ENCODE measurements around the gene CASP1. TPM values are rescaled to one million over a fixed set of nuclear protein-coding genes. Genes with fewer than 3 reads are reported as not detected.
"Not testable (repeated sequence)": the region's sequence is repeated elsewhere in the genome, so short reads cannot be mapped to it uniquely, and the experiment has no call there.

Gene CASP1
- not detected for total RNA-seq (ENCODE audit: unreplicated experiment)
- long read RNA-seq, result 0 reads

DNA sequence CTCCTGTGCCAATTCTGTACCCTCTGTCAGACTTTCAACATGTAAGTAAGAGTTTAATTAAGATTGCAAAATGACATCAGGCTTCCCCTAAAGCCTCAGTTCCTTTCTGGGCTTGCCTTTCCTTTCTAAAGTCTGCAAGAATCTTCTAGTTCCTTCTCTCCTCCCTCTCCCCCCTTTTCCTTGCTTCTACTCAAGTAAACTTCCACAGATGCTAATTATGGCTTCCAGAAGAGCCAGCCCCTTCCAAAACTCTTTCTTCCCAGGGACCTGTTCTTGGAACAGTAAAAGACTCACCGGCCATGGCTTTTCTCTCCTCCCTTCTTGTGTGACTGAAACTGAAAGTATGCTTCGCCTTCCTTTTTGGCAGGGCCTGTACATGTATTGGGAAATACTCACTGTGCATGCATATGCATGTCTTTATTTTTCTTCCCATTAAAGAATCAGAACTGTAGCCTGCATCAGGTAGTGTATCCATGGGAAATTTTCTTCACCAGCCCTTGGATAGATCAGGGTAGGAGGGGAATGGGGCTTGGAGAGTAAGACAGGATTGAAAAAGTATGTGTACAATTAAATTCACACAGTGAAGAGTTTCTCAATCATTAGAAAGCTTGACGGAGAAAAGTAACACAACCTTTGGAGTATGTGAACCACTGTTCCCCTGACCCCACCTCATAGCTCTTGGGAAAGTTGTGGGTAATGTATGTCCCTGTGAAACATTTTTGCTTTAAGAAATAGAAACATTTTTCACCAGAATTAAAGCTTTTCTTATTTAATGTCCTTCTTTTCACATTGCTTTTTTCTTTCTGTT is at the start of gene CASP1:
Gene CASP1, minus strand, starts transcription at position 332 of the 808 bp plus-strand sequence. Its CDS starts 31 bp downstream, at position 301.
- TF ChIP-seq, protein P1, sequence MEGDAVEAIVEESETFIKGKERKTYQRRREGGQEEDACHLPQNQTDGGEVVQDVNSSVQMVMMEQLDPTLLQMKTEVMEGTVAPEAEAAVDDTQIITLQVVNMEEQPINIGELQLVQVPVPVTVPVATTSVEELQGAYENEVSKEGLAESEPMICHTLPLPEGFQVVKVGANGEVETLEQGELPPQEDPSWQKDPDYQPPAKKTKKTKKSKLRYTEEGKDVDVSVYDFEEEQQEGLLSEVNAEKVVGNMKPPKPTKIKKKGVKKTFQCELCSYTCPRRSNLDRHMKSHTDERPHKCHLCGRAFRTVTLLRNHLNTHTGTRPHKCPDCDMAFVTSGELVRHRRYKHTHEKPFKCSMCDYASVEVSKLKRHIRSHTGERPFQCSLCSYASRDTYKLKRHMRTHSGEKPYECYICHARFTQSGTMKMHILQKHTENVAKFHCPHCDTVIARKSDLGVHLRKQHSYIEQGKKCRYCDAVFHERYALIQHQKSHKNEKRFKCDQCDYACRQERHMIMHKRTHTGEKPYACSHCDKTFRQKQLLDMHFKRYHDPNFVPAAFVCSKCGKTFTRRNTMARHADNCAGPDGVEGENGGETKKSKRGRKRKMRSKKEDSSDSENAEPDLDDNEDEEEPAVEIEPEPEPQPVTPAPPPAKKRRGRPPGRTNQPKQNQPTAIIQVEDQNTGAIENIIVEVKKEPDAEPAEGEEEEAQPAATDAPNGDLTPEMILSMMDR (IDR thresholded peaks at IDR 0.05; ENCODE audit: unreplicated experiment), result no peak
- Mint-ChIP-seq H3K27ac (ENCODE audit: unreplicated experiment) (no peak within 1 kb of the TSS), H3K9me3 (ENCODE audit: unreplicated experiment) (no peaks in the 10 kb centered on the region), H3K36me3 (ENCODE audit: low read depth, unreplicated experiment) (no peaks in the 10 kb centered on the region), H3K27me3 (ENCODE audit: unreplicated experiment) (no peaks in the 10 kb centered on the region), H3K4me1 (ENCODE audit: unreplicated experiment) (no peaks in the 10 kb centered on the region), H3K4me3 (ENCODE audit: unreplicated experiment) (no peak within 1 kb of the TSS)
- no peak for DNase-seq (ENCODE audit: low spot score)

DNA sequence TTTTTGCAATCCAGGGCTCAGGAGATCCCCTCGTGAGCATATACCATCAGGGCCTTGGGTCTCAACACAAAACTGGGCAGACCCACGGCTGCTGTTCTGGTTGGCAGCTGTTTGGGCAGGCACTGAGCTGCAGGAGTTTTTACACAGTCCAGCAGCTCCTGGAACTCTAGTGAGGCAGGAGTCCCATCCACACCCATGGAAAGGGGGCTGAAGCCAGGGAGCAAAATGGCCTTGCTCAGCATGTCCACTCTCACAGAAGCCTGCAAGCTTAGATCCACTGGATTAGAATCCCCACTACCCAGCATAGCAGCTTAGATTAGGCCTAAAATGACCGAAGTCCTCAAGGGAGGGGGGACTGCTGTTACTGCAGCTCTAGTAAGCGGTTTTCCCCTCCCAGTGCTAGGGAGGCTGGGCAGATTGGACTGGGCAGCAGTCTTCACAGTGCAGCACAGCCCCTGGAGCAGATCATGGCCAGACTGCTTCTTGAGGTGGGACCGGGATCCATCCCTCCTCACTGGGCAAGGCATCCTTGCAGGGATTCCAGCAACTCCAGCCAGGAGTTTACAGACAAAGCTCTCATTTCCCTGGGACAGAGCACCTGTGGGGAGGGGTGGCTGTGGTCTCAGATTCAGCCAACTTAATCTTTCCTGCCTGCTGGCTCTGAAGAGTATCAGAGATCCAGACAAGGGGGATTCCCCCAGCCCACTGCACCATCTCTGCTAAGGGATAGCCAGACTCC is 46.6 kb upstream of the CASP1 start:
- Mint-ChIP-seq H3K27me3 (ENCODE audit: unreplicated experiment) (no peaks in the 10 kb centered on the region), H3K27ac (ENCODE audit: unreplicated experiment) (no peak overlapping the region), H3K4me3 (ENCODE audit: unreplicated experiment) (no peak overlapping the region), H3K36me3 (ENCODE audit: low read depth, unreplicated experiment) (no peaks in the 10 kb centered on the region), H3K4me1 (ENCODE audit: unreplicated experiment) (peaks cover 28% of the 10 kb centered on the region), H3K9me3 (ENCODE audit: unreplicated experiment) (no peaks in the 10 kb centered on the region)
- no peak for DNase-seq (ENCODE audit: low spot score)
- TF ChIP-seq, protein P1 (IDR thresholded peaks at IDR 0.05; ENCODE audit: unreplicated experiment), result no peak

DNA sequence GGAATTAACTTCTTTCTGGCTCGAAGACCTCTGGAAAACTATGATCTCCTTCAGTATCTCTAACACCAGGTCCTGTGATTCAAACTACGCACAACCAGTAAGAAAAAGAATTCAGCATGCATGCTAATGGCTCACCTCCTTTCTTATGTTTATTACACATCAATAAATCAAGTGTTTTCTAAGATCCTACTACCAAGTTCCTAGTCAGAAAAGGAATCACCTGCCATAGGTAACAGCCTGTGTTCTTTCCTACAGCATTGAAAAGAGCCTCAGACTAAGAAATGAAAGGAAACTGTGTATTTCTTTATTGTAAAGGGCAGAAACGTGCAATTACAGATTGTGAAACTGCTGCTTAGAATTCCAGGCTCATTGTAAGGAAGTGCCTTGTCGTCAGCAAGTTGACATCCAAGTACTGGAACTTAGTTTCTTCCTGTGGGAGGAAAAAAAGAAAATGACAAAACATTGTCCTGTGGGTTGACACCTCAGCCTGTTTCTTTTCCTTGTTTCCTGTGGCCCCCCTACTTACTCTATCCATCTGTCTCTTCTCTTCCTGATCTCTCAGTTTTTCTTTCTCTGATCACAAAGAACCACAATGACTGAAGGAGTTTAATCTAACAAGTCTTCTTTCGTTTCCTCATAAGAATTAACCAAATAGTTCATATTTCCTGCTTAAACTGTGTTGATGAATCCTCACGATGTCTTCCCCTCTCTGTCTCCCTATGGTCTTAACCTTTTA is 45.4 kb upstream of the CASP1 start:
- H3K4me3 Mint-ChIP-seq (ENCODE audit: unreplicated experiment); DNase-seq (ENCODE audit: low spot score); H3K36me3 Mint-ChIP-seq (ENCODE audit: low read depth, unreplicated experiment); H3K27me3 Mint-ChIP-seq (ENCODE audit: unreplicated experiment); H3K9me3 Mint-ChIP-seq (ENCODE audit: unreplicated experiment): not testable (repeated sequence)
- Mint-ChIP-seq H3K27ac (ENCODE audit: unreplicated experiment) (peak overlapping the region; percentile 65), H3K4me1 (ENCODE audit: unreplicated experiment) (peaks cover 21% of the 10 kb centered on the region)

DNA sequence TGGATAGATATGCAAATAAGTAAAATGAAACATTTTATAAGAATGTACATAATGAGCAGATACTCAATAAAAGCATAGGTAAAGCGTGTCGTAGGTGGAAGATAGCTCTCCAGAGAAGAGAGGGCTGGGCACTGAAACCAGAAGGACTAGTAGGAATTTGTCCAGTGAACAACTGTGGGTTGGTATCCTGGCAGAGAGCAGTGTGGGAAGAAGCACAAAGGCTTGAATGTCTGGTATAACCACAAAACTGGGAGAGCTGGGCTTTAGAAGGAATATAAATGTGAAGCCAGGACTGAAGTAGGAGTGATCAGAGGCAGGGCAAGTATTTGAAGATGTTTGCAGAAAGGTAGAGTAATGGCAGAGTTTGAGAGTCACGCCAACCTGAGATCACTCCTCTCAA is 43.3 kb upstream of the CASP1 start:
- Mint-ChIP-seq H3K27ac (ENCODE audit: unreplicated experiment) (no peak overlapping the region), H3K4me1 (ENCODE audit: unreplicated experiment) (peaks cover 18% of the 10 kb centered on the region), H3K27me3 (ENCODE audit: unreplicated experiment) (no peaks in the 10 kb centered on the region), H3K4me3 (ENCODE audit: unreplicated experiment) (no peak overlapping the region), H3K9me3 (ENCODE audit: unreplicated experiment) (no peaks in the 10 kb centered on the region), H3K36me3 (ENCODE audit: low read depth, unreplicated experiment) (no peaks in the 10 kb centered on the region)
- TF ChIP-seq, protein P1 (IDR thresholded peaks at IDR 0.05; ENCODE audit: unreplicated experiment), result no peak
- DNase-seq (ENCODE audit: low spot score), result no peak

DNA sequence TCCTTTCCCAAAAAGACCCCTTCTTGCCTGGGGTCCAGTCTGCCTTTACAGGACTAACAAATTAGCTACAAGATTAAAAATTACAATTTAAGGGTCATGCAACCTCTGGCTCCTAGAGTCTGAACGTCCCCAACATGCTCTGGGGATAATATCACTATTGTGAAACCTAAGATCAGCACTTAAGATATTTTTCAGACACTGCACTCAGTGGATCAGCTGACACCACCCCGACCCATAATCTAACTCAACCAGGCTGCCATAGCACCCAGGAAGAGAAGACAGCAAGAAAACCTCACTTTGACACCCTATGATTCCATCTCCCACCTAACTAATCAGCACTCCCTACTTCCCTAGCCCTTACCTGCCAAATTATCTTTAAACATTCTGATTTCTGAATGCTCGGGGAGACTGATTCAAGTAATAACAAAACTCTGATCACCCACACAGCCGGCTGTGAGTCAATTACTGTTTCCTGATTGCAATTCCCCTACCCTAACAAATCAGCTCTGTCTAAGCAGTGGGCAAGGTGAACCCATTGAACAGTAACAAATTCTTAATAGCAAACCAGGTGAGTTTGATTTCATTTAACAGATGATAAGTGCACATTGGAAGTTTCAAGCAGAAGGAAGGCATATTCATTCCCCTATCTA is 42.3 kb upstream of the CASP1 start:
- H3K36me3 Mint-ChIP-seq (ENCODE audit: low read depth, unreplicated experiment); H3K4me3 Mint-ChIP-seq (ENCODE audit: unreplicated experiment); DNase-seq (ENCODE audit: low spot score); H3K9me3 Mint-ChIP-seq (ENCODE audit: unreplicated experiment); H3K27me3 Mint-ChIP-seq (ENCODE audit: unreplicated experiment); H3K27ac Mint-ChIP-seq (ENCODE audit: unreplicated experiment): not testable (repeated sequence)
- H3K4me1 Mint-ChIP-seq (ENCODE audit: unreplicated experiment), result peaks cover 18% of the 10 kb centered on the region

All from endothelial cell (in vitro differentiated cells).